ENCODE data around the gene IL36B.

The IL36B gene

DNA sequence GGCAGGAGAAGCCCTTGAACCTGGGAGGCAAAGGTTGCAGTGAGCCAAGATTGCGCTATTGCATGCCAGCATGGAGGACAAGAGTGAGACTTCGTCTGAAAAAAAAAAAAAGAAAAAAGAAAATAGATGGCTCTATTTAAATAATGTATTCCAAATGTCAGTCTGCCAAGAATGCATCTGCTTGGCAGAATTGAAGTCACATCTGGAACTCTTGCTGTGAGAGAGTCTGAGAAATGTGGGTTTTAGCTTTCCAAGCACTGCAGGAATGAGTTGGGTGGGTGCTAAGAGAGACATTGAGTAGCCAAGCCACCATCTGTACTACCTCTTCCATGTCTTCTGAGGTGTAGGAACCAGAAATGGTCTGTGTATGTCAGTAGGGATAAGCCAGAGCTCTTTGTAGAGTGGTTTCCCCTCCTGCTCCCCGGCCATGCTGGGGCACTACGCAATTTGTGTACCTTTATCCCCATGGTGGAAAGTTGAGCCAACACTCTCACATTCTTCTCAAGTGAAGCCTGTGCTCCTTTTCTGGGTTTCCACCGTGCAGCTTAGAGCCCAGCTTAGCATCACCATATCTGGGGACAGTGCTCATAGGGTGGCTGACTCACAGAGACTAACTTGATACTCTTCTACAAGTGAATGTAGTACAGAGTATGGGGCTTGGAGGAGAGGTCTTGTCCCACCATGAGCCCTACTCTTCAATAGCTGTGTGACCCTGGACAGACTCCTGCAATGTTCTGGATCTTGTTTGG, 40.4 kb upstream of the IL36B start:
- no peak for DNase-seq (ENCODE audit: low read depth in 2 of 2)
- H3K4me3 ChIP-seq (replicated peaks in 1 of 2; ENCODE audit: low read depth in 2 of 2, low read length in 2 of 2), result no peak overlapping the region
- TF ChIP-seq, protein P1, sequence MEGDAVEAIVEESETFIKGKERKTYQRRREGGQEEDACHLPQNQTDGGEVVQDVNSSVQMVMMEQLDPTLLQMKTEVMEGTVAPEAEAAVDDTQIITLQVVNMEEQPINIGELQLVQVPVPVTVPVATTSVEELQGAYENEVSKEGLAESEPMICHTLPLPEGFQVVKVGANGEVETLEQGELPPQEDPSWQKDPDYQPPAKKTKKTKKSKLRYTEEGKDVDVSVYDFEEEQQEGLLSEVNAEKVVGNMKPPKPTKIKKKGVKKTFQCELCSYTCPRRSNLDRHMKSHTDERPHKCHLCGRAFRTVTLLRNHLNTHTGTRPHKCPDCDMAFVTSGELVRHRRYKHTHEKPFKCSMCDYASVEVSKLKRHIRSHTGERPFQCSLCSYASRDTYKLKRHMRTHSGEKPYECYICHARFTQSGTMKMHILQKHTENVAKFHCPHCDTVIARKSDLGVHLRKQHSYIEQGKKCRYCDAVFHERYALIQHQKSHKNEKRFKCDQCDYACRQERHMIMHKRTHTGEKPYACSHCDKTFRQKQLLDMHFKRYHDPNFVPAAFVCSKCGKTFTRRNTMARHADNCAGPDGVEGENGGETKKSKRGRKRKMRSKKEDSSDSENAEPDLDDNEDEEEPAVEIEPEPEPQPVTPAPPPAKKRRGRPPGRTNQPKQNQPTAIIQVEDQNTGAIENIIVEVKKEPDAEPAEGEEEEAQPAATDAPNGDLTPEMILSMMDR (IDR thresholded peaks at IDR 0.05; ENCODE audit: low read depth, low read length), result no peak

DNA sequence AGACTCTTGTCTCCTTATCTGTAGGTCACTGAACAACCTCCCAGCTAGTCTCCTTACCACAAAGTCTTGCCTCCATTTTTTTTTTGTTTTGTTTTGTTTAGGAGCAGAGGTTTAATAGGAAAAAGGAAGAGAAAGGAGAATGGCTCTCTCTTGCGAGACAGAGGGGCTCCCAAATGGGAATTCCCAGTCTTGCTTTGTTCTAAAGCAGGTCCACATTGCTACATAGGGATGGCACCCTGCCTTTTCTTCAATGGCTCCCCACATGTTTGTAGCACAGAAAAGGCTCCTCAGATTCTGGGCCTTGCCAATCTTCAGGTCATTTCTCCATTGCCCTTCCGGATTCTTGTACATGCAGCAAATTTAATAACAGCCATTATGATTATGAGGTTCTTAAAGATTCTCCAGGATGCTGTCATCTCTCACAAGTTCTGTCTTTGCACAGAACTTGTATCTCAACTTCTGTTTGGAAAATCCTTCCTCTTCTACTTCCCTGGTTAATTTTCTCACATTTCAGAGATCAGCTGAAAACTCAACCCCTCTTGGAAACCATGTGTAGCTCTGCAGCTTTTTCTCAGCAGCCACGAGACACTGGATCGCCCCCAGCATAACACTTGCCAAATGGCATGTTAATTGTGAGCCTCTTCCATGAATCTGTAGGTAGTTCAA, 38.7 kb upstream of the IL36B start:
- TF ChIP-seq, protein P1 (IDR thresholded peaks at IDR 0.05; ENCODE audit: low read depth, low read length), result no peak
- no peak overlapping the region for H3K4me3 ChIP-seq (replicated peaks in 1 of 2; ENCODE audit: low read depth in 2 of 2, low read length in 2 of 2)

DNA sequence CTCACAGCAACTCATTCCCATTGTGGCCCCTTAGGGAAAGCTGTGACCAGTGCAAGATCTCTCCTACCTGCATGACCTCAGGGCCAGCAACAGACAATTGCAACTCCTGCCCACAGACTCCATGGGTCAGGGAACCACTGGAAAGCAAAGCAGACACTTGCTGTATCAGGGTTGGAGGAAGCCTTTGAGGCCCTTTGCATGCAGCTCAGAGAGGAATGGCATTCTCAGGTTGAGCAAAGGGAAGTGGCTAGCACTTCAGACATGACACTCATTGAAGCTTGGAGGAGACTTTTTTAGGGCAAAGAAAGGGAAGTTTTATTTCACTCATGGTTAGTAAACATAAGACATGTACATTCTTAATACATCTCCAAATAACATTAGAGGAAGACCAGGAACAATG, 37.2 kb upstream of the IL36B start:
- H3K4me3 ChIP-seq (replicated peaks in 1 of 2; ENCODE audit: low read depth in 2 of 2, low read length in 2 of 2), result no peak overlapping the region
- no peak for DNase-seq (ENCODE audit: low read depth in 2 of 2)
- TF ChIP-seq, protein P1 (IDR thresholded peaks at IDR 0.05; ENCODE audit: low read depth, low read length), result no peak

More for the DNA sequence above, 38.7 kb upstream of the IL36B start:
- no peak for DNase-seq (ENCODE audit: low read depth in 2 of 2)

DNA sequence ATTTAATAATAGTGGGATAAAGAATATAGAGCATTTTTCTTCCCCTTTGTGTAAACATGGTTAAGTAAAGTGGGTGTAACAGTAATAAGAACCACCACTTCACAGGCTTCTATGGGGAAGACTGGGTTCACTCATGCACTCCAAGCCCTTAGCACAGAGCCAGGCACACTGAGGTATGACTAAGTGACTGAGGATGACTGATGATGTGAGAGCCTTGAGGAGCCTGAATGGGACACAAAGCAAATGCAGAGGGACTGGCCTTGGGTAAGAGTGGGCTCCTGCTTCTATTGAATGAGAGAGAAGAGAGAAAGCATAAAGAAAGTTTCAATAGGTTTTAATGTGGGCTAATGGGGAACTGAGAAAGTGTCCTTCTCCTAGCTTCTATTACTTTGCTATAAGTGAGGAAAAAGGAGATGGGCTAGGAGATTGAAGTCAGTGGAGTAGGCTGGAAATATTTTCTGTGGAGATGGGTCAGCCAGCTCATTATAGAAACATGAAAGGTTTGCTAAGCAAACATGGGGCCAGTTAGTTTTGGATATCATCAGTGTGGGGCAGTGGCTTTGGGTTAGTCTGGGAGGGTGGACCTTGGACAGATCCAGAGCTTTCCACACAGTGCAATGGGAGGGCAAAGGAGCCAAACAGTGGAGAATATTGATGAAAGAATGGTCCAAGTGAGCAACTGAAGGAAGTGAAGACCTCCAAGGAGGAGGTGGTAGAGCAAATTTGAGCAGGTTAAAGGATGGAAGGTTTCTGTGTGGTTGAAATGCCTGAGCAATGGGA, 35.7 kb upstream of the IL36B start:
- TF ChIP-seq, protein P1 (IDR thresholded peaks at IDR 0.05; ENCODE audit: low read depth, low read length), result no peak
- no peak overlapping the region for H3K4me3 ChIP-seq (replicated peaks in 1 of 2; ENCODE audit: low read depth in 2 of 2, low read length in 2 of 2)
- DNase-seq (ENCODE audit: low read depth in 2 of 2), result no peak

DNA sequence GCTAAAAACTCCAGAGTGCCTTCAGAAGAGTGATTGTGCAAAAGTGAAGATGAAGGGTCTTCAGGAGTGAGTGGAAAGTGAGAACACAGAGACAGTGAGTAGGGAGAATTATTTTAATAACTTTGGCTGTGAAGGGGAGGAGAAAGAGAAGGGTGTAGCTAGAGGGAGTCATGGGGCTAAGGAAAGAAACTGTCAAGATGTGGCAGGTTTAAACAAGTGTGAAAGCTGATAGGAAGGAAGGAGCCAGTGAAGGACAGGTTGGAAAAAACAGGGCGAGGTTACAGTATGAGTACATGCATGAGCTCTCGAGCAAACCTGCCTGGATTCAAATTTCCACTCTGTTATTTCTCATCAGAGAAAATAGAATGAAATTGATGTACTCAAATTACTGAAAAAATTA, 32.9 kb upstream of the IL36B start:
- no peak for DNase-seq (ENCODE audit: low read depth in 2 of 2)
- no peak overlapping the region for H3K4me3 ChIP-seq (replicated peaks in 1 of 2; ENCODE audit: low read depth in 2 of 2, low read length in 2 of 2)
- TF ChIP-seq, protein P1 (IDR thresholded peaks at IDR 0.05; ENCODE audit: low read depth, low read length), result no peak

DNA sequence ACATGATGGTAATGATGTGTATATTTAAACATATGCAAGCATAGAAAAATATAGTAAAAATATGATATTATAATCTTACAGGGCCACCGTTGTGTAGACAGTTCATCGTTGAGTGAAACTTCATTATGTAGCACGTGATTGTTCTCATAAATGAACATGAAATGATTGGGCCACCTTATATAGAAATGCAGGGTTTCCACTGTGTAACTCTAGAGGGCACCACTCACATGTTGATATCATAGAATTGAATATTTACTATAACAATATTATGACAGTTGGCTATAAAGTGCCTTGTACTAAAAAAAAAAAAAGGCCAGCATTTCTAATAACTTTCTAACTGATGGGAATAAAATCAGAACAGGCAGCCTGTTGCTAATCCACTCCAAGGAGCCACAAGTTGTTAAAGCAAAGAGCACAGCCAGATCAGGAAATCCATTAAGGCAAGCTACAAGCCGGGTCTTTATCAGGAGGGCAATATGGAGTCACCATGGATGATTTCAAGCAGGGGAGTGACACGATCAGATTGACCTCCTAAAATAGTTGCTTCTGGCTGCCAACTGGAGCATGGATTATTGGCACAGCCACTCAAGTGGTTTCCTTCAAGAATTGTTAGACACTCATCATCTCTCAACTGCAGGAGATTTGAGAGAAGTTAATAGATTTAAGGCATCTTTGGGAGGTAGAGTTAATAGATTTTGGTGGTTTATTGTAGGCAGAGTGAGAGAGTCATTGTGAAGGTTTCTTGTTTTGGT, 31.8 kb upstream of the IL36B start:
- TF ChIP-seq, protein P1 (IDR thresholded peaks at IDR 0.05; ENCODE audit: low read depth, low read length), result peak; percentile 47
- no peak overlapping the region for H3K4me3 ChIP-seq (replicated peaks in 1 of 2; ENCODE audit: low read depth in 2 of 2, low read length in 2 of 2)
- peak; percentile 18 to 22 for DNase-seq (ENCODE audit: low read depth in 2 of 2)
